Measurements from ENCODE around the gene RNF212.

DNA sequence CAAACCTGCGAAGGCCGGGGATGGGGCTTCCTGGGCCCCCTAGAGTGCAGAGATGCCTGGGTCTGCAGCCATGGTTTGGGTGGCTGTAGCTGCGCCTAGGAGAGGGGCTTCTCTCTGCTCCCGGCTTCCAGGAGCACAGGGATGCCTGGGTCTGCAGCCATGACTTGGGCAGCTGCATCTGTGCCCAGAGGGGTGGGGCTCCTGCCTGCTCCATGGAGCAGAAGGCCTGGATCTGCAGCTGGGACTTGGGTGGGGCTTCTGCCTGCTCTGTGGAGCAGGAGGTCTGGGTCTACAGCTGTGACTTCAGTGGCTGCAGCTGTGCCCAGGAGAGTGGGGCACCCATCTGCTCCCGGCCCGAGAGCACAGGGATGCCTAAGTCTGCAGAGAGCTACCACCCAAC is 38.2 kb upstream of the RNF212 start:
- TF ChIP-seq, protein P1, sequence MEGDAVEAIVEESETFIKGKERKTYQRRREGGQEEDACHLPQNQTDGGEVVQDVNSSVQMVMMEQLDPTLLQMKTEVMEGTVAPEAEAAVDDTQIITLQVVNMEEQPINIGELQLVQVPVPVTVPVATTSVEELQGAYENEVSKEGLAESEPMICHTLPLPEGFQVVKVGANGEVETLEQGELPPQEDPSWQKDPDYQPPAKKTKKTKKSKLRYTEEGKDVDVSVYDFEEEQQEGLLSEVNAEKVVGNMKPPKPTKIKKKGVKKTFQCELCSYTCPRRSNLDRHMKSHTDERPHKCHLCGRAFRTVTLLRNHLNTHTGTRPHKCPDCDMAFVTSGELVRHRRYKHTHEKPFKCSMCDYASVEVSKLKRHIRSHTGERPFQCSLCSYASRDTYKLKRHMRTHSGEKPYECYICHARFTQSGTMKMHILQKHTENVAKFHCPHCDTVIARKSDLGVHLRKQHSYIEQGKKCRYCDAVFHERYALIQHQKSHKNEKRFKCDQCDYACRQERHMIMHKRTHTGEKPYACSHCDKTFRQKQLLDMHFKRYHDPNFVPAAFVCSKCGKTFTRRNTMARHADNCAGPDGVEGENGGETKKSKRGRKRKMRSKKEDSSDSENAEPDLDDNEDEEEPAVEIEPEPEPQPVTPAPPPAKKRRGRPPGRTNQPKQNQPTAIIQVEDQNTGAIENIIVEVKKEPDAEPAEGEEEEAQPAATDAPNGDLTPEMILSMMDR (IDR thresholded peaks at IDR 0.05), result no peak
- no peak for TF ChIP-seq MAFK (IDR thresholded peaks at IDR 0.05; ENCODE audit: partially characterized antibody)
- TF ChIP-seq POLR2AphosphoS2 (conservative IDR thresholded peaks at IDR 0.05; ENCODE audit: low read length), result no peak
- no peak for TF ChIP-seq RNF2 (IDR thresholded peaks at IDR 0.05; ENCODE audit: borderline replicate concordance, low read depth)
- no peak for TF ChIP-seq CHD4 (IDR thresholded peaks at IDR 0.05; ENCODE audit: borderline replicate concordance)
- no peak for TF ChIP-seq FOSL2 (IDR thresholded peaks at IDR 0.05)
- no peak for TF ChIP-seq FOSL2 (CRISPR knock-in tag; IDR thresholded peaks at IDR 0.05)
- TF ChIP-seq, protein P2, sequence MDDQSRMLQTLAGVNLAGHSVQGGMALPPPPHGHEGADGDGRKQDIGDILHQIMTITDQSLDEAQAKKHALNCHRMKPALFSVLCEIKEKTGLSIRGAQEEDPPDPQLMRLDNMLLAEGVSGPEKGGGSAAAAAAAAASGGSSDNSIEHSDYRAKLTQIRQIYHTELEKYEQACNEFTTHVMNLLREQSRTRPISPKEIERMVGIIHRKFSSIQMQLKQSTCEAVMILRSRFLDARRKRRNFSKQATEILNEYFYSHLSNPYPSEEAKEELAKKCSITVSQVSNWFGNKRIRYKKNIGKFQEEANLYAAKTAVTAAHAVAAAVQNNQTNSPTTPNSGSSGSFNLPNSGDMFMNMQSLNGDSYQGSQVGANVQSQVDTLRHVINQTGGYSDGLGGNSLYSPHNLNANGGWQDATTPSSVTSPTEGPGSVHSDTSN (IDR thresholded peaks at IDR 0.05), result no peak
- TF ChIP-seq, protein P3, sequence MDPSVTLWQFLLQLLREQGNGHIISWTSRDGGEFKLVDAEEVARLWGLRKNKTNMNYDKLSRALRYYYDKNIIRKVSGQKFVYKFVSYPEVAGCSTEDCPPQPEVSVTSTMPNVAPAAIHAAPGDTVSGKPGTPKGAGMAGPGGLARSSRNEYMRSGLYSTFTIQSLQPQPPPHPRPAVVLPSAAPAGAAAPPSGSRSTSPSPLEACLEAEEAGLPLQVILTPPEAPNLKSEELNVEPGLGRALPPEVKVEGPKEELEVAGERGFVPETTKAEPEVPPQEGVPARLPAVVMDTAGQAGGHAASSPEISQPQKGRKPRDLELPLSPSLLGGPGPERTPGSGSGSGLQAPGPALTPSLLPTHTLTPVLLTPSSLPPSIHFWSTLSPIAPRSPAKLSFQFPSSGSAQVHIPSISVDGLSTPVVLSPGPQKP (IDR thresholded peaks at IDR 0.05; ENCODE audit: low read depth, low read length), result no peak
- TF ChIP-seq HDAC2 (IDR thresholded peaks at IDR 0.05), result no peak
- TF ChIP-seq POLR2A (IDR thresholded peaks at IDR 0.05; ENCODE audit: low read length), result no peak
- no peak for TF ChIP-seq EP300 (IDR thresholded peaks at IDR 0.05)
- no peak for TF ChIP-seq EHMT2 (IDR thresholded peaks at IDR 0.05; ENCODE audit: low read depth)
- TF ChIP-seq, protein P4, sequence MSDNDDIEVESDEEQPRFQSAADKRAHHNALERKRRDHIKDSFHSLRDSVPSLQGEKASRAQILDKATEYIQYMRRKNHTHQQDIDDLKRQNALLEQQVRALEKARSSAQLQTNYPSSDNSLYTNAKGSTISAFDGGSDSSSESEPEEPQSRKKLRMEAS (IDR thresholded peaks at IDR 0.05), result no peak
- TF ChIP-seq RCOR1 (IDR thresholded peaks at IDR 0.05; ENCODE audit: low read depth, low read length), result no peak
